ENCODE results near the gene HEBP1. TPM values are rescaled to one million over a fixed set of nuclear protein-coding genes. Genes with fewer than 3 reads are reported as not detected.

The HEBP1 gene, protein sequence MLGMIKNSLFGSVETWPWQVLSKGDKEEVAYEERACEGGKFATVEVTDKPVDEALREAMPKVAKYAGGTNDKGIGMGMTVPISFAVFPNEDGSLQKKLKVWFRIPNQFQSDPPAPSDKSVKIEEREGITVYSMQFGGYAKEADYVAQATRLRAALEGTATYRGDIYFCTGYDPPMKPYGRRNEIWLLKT
- 47.6 TPM for total RNA-seq

DNA sequence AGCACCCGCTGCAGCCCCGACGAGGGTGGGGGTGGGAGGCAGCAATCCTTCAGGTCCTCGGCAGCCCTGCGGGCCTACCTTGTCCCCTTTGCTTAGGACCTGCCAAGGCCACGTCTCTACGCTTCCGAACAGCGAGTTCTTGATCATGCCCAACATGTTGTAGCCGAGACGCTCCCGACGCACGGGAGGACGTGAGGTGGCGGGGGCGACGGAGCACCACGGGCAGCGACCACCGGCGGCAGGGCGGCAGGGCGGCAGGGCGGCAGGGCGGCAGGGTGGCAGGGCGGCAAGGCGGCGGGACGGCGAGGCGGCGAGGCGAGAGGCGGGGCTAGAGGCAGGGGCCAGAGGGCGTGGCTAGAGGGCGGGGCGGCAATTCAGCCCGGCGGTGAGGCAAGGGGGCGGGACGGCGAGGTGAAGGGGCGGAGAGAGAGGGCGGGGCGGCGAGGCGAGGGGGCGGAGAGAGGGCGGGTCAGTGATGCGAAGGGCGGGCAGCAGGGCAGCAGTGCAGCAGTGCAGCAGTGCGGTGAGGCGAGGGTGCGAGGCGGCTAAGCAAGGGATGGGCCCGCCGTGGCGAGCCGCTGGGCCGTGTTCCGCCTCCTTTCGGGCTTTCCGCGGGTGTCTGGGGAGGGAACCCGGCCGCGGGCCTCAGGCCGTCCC is at the start of gene HEBP1:
Gene HEBP1, minus strand, starts transcription at position 307 of the 657 bp plus-strand sequence. Its CDS starts 151 bp downstream, at position 156.
- Histone ChIP-seq H3K36me3 (no peaks in the 10 kb centered on the region), H3K4me1 (peaks cover 37% of the 10 kb centered on the region), H3K4me3 (peak within 1 kb of the TSS; percentile 82 to 98), H3K27me3 (no peaks in the 10 kb centered on the region), H3K27ac (peak within 1 kb of the TSS; percentile 90), H3K9me3 (no peaks in the 10 kb centered on the region)
- peak; percentile 96 to 98 for DNase-seq (ENCODE audit: extremely low spot score in 2 of 2)
- intact Hi-C loops (cut with DNase I): loop anchor here (5.0 kb wide), 1 partner anchor 97 kb away; no protein-coding TSS in a partner anchor
- peak; percentile 55 to 96 for TF ChIP-seq POLR2A (IDR thresholded peaks at IDR 0.05)
- TF ChIP-seq, protein P1, sequence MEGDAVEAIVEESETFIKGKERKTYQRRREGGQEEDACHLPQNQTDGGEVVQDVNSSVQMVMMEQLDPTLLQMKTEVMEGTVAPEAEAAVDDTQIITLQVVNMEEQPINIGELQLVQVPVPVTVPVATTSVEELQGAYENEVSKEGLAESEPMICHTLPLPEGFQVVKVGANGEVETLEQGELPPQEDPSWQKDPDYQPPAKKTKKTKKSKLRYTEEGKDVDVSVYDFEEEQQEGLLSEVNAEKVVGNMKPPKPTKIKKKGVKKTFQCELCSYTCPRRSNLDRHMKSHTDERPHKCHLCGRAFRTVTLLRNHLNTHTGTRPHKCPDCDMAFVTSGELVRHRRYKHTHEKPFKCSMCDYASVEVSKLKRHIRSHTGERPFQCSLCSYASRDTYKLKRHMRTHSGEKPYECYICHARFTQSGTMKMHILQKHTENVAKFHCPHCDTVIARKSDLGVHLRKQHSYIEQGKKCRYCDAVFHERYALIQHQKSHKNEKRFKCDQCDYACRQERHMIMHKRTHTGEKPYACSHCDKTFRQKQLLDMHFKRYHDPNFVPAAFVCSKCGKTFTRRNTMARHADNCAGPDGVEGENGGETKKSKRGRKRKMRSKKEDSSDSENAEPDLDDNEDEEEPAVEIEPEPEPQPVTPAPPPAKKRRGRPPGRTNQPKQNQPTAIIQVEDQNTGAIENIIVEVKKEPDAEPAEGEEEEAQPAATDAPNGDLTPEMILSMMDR (IDR thresholded peaks at IDR 0.05): no peak
- peak; percentile 20 to 98 for TF ChIP-seq POLR2AphosphoS5 (IDR thresholded peaks at IDR 0.05; ENCODE audit: insufficient read depth in 1 of 2, low read depth in 1 of 2)

DNA sequence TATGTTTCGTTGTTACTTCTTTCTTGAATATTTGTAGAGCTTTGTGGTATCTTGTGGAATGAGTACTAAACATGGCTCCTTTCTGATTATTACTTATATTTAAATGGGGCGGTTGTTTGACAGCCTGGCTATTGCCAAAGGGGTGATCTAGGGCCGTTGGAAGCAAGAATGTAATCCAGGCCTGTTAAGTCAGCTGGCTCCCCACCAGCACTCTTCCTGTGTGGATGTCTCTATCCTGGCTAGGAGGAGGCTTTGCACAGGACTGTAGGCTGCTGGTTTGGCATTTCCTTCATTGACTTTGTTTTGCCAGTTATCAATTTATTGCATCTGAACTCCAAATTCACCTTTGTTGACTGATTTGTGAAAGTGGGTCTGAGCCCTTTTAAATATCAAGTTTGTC is 49.8 kb upstream of the HEBP1 start:
- intact Hi-C loops (cut with DNase I): no loop called here

GRCh38 chr12:13046964-13047363 is 46.9 kb upstream of the HEBP1 start:
- no peak overlapping the region for H3K27ac ChIP-seq
- no peaks in the 10 kb centered on the region for H3K27me3 ChIP-seq
- intact Hi-C loops (cut with DNase I): no loop called here
- H3K9me3 ChIP-seq: no peaks in the 10 kb centered on the region
- H3K4me1 ChIP-seq: peaks cover 11% of the 10 kb centered on the region
- H3K36me3 ChIP-seq: no peaks in the 10 kb centered on the region
- TF ChIP-seq, protein P1 (IDR thresholded peaks at IDR 0.05): no peak
- TF ChIP-seq POLR2A (IDR thresholded peaks at IDR 0.05) (no peak), POLR2AphosphoS5 (IDR thresholded peaks at IDR 0.05; ENCODE audit: insufficient read depth in 1 of 2, low read depth in 1 of 2) (no peak)
- H3K4me3 ChIP-seq: no peak overlapping the region
- no peak for DNase-seq (ENCODE audit: extremely low spot score in 2 of 2)

More for the DNA sequence above, 49.8 kb upstream of the HEBP1 start:
- Histone ChIP-seq H3K36me3 (no peaks in the 10 kb centered on the region), H3K9me3 (no peaks in the 10 kb centered on the region), H3K4me3 (no peak overlapping the region), H3K27me3 (no peaks in the 10 kb centered on the region), H3K4me1 (peaks cover 10% of the 10 kb centered on the region), H3K27ac (no peak overlapping the region)
- DNase-seq (ENCODE audit: extremely low spot score in 2 of 2): no peak
- TF ChIP-seq POLR2A (IDR thresholded peaks at IDR 0.05) (no peak), POLR2AphosphoS5 (IDR thresholded peaks at IDR 0.05; ENCODE audit: insufficient read depth in 1 of 2, low read depth in 1 of 2) (no peak)
- TF ChIP-seq, protein P1 (IDR thresholded peaks at IDR 0.05): no peak

- Histone ChIP-seq H3K4me3 (no peak overlapping the region), H3K27ac (no peak overlapping the region), H3K27me3 (no peaks in the 10 kb centered on the region), H3K36me3 (no peaks in the 10 kb centered on the region), H3K4me1 (peaks cover 11% of the 10 kb centered on the region), H3K9me3 (no peaks in the 10 kb centered on the region)
- intact Hi-C loops (cut with DNase I): no loop called here
- TF ChIP-seq POLR2AphosphoS5 (IDR thresholded peaks at IDR 0.05; ENCODE audit: insufficient read depth in 1 of 2, low read depth in 1 of 2) (no peak), POLR2A (IDR thresholded peaks at IDR 0.05) (no peak)
- DNase-seq (ENCODE audit: extremely low spot score in 2 of 2): no peak
These were observed 45.8 kb upstream of the HEBP1 start for GRCh38 chr12:13045816-13046215.

- intact Hi-C loops (cut with DNase I): no loop called here
- no peak for DNase-seq (ENCODE audit: extremely low spot score in 2 of 2)
- peak overlapping the region; percentile 90 to 92 for H3K4me3 ChIP-seq
These were observed 44.8 kb upstream of the HEBP1 start for GRCh38 chr12:13044906-13045299.

More at GRCh38 chr12:13044906-13045299, 44.8 kb upstream of the HEBP1 start:
- Histone ChIP-seq H3K9me3 (no peaks in the 10 kb centered on the region), H3K27me3 (no peaks in the 10 kb centered on the region), H3K4me1 (peaks cover 15% of the 10 kb centered on the region), H3K27ac (peak overlapping the region; percentile 57), H3K36me3 (no peaks in the 10 kb centered on the region)
- TF ChIP-seq POLR2AphosphoS5 (IDR thresholded peaks at IDR 0.05; ENCODE audit: insufficient read depth in 1 of 2, low read depth in 1 of 2) (no peak), POLR2A (IDR thresholded peaks at IDR 0.05) (no peak)
- TF ChIP-seq, protein P1 (IDR thresholded peaks at IDR 0.05): no peak

Data from vagina (tissue), 2 donors.